Measurements from ENCODE around the gene NRIP1.

NRIP1 gene

GRCh38 chr21:15007716-15008296 is 57.0 kb downstream of the NRIP1 start:
- H3K4me1 ChIP-seq (ENCODE audit: low read length), result no peaks in the 10 kb centered on the region
- no peak overlapping the region for H3K4me3 ChIP-seq (ENCODE audit: low read length)
- no peaks in the 10 kb centered on the region for H3K79me2 ChIP-seq (ENCODE audit: low read length)

GRCh38 chr21:15006594-15007230 is 58.1 kb downstream of the NRIP1 start:
- Histone ChIP-seq H3K4me3 (ENCODE audit: low read length) (no peak overlapping the region), H3K4me2 (ENCODE audit: low read depth, low read length) (no peak overlapping the region), H3K9ac (ENCODE audit: low read length) (no peak overlapping the region), H4K20me1 (ENCODE audit: insufficient read depth, low read length) (no peaks in the 10 kb centered on the region), H3K9me2 (replicated peaks; ENCODE audit: insufficient read depth, low read length) (no peaks in the 10 kb centered on the region), H3K9me3 (replicated peaks; ENCODE audit: insufficient read depth, low read length) (no peaks in the 10 kb centered on the region), H3K4me1 (ENCODE audit: low read length) (no peaks in the 10 kb centered on the region), H3K36me3 (replicated peaks; ENCODE audit: insufficient read depth, low read length) (no peaks in the 10 kb centered on the region), H3F3A (ENCODE audit: insufficient read depth, low read length) (no peaks in the 10 kb centered on the region), H3K27ac (ENCODE audit: low read length) (no peak overlapping the region), H3K79me2 (ENCODE audit: low read length) (no peaks in the 10 kb centered on the region), H3K27me3 (replicated peaks; ENCODE audit: insufficient read depth, low read length) (no peaks in the 10 kb centered on the region), H2AFZ (ENCODE audit: low read length) (no peak overlapping the region)
- no peak for DNase-seq
- TF ChIP-seq EZH2phosphoT487 (IDR thresholded peaks at IDR 0.05; ENCODE audit: low read length) (no peak), EZH2 (optimal IDR thresholded peaks at IDR 0.05; ENCODE audit: low read depth, low read length) (no peak), CTCF (IDR thresholded peaks at IDR 0.05; ENCODE audit: low read length) (no peak)

More at GRCh38 chr21:15007716-15008296, 57.0 kb downstream of the NRIP1 start:
- Histone ChIP-seq H3K4me2 (ENCODE audit: low read depth, low read length) (no peak overlapping the region), H4K20me1 (ENCODE audit: insufficient read depth, low read length) (no peaks in the 10 kb centered on the region), H3K36me3 (replicated peaks; ENCODE audit: insufficient read depth, low read length) (no peaks in the 10 kb centered on the region), H3K27me3 (replicated peaks; ENCODE audit: insufficient read depth, low read length) (no peaks in the 10 kb centered on the region), H3F3A (ENCODE audit: insufficient read depth, low read length) (no peaks in the 10 kb centered on the region), H2AFZ (ENCODE audit: low read length) (no peak overlapping the region), H3K9me2 (replicated peaks; ENCODE audit: insufficient read depth, low read length) (no peaks in the 10 kb centered on the region), H3K9ac (ENCODE audit: low read length) (no peak overlapping the region), H3K27ac (ENCODE audit: low read length) (no peak overlapping the region), H3K9me3 (replicated peaks; ENCODE audit: insufficient read depth, low read length) (no peaks in the 10 kb centered on the region)
- no peak for DNase-seq
- TF ChIP-seq CTCF (IDR thresholded peaks at IDR 0.05; ENCODE audit: low read length) (no peak), EZH2phosphoT487 (IDR thresholded peaks at IDR 0.05; ENCODE audit: low read length) (no peak), EZH2 (optimal IDR thresholded peaks at IDR 0.05; ENCODE audit: low read depth, low read length) (no peak)

DNA sequence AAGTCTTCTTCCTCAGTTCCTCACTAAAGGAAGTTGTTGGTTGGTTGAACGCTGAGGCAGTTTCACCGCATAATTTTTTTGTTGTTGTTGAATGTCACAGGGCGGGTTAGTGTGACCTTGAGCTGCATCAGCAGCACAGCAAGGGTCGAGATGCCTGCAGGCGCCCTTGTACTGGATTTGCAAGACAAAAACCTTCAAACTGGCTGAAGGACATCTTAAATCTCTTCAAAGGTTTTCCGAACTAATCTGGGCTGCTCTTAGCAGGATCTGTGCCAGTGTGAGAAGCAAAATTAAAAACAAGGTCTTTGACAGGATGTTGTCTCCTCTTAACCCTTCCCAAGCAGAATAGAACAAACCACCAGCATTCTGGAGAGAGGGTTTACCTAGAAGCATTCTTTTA is 59.4 kb downstream of the NRIP1 start:
- no peaks in the 10 kb centered on the region for H3K4me1 ChIP-seq (ENCODE audit: low read length)
- no peak overlapping the region for H3K27ac ChIP-seq (ENCODE audit: low read length)
- no peaks in the 10 kb centered on the region for H3K79me2 ChIP-seq (ENCODE audit: low read length)
- H3K9ac ChIP-seq (ENCODE audit: low read length), result no peak overlapping the region
- no peak for TF ChIP-seq CTCF (IDR thresholded peaks at IDR 0.05; ENCODE audit: low read length)
- TF ChIP-seq EZH2 (optimal IDR thresholded peaks at IDR 0.05; ENCODE audit: low read depth, low read length), result no peak
- TF ChIP-seq EZH2phosphoT487 (IDR thresholded peaks at IDR 0.05; ENCODE audit: low read length), result no peak
- no peak for DNase-seq
- no peaks in the 10 kb centered on the region for H3F3A ChIP-seq (ENCODE audit: insufficient read depth, low read length)
- H2AFZ ChIP-seq (ENCODE audit: low read length), result no peak overlapping the region
- H3K4me3 ChIP-seq (ENCODE audit: low read length), result no peak overlapping the region
- H3K36me3 ChIP-seq (replicated peaks; ENCODE audit: insufficient read depth, low read length), result no peaks in the 10 kb centered on the region
- H3K9me3 ChIP-seq (replicated peaks; ENCODE audit: insufficient read depth, low read length), result no peaks in the 10 kb centered on the region
- H4K20me1 ChIP-seq (ENCODE audit: insufficient read depth, low read length), result no peaks in the 10 kb centered on the region
- H3K27me3 ChIP-seq (replicated peaks; ENCODE audit: insufficient read depth, low read length), result no peaks in the 10 kb centered on the region
- no peak overlapping the region for H3K4me2 ChIP-seq (ENCODE audit: low read depth, low read length)
- H3K9me2 ChIP-seq (replicated peaks; ENCODE audit: insufficient read depth, low read length), result no peaks in the 10 kb centered on the region
